ENCODE results near the gene LCMT2.

LCMT2 gene

DNA sequence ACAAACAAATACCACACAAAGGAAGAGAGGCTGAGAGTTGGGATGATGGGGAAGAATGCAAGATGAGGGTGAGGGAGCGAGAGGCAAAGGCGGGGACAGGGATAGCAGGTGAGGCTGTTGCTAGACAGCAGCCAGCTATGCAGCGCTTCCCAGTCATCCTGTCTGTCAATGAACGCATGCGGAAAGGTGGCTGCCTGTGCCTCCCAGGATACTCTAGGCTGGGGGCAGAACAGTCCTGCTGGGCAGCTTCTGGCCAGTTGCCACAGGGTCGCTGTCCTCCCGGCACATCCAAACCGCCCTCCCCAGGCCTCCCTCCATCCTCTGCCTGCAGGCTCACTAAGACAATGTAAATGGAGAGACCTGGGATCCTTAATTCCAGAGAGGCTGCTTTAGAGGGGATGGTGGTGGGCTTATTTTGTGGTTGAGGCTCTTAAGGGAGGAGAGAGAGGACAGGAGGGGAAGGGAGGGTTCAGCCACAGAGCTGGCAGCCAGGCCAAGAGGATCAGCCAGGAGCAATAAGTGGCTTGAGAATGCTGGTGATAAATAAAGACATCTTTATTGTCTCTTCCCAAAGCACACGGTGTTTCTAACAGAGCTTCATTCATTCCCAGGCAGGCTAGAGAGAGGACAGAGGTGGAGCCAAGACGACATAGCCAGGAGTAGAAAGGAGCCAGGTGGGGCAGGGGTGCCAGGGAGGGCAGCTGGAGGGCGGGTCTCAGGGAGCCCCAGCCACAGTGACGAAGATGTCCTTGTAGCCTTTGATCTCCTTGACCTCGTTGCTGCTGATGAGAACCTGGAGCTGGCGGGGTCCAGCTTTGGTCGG is 54.4 kb downstream of the LCMT2 start:
- no peak for TF ChIP-seq CTCF (IDR thresholded peaks at IDR 0.05; ENCODE audit: low read length, missing control alignments)
- no peak for DNase-seq (ENCODE audit: low read depth)
- no peak overlapping the region for H3K4me3 ChIP-seq (replicated peaks; ENCODE audit: low read depth, low read length)

DNA sequence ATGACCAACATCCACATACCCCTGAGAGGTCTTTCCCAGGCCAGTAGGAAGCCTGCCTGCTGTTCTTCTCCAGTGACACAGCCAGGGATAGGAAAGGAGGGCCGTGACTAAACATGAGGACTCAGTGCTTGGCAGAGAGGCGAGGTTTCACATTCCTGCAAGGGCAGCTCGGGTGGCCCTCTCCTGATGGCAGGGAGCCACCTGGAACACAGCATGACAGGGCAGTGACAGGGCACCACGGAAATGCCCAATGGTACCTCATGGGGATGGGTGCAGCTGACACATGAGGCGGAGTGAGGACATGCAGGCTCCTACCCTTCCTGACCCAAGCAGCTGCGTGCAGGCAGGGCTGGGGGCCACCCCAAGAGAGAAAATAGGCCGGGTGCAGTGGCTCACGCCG is 56.2 kb downstream of the LCMT2 start:
- no peak for TF ChIP-seq CTCF (IDR thresholded peaks at IDR 0.05; ENCODE audit: low read length, missing control alignments)
- H3K4me3 ChIP-seq (replicated peaks; ENCODE audit: low read depth, low read length), result no peak overlapping the region
- no peak for DNase-seq (ENCODE audit: low read depth)

All from fibroblast of pulmonary artery (primary cell).